GM12874 (cell line): ENCODE results near the gene COL11A2.
A peak's percentile ranks its signal among the peaks of the same experiment; 100 is the strongest.

Experiments
- TF ChIP-seq, protein P1 (sequence below): IDR thresholded peaks from 2 replicates; pipeline ENCODE4 v1.5.1; 2011; ENCODE audit warnings: low read depth, mild to moderate bottlenecking, control low read depth, low read length, moderate library complexity; ENCODE audit not compliant: insufficient read depth

The COL11A2 gene

DNA sequence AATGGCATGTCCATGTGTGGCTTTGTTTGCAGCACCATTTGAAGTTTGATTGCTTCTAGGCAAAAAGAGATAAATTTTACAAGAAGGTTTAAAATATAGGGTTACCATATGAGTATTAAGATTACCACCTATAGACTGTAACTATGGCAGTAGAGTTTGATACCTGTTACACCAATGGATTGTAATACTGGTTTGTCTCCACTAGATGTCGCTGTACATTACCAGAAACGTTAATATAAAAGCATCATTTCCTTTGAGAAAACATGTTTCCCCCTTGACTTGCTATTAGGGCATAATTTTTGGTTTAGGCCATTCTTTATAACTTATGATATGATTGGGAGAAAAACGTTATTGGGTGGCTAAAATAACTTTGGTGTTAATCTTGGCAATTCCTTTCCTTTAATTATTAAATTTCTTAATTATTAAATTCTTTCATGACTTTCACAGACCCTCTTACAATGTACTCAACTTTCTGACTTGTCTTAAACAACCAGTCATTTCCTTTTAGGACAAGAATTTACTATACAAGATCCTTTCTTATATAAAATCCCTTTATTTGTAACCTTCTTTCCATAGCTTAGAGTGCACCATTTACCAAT, 73.6 kb downstream of the COL11A2 start:
- TF ChIP-seq, protein P1, sequence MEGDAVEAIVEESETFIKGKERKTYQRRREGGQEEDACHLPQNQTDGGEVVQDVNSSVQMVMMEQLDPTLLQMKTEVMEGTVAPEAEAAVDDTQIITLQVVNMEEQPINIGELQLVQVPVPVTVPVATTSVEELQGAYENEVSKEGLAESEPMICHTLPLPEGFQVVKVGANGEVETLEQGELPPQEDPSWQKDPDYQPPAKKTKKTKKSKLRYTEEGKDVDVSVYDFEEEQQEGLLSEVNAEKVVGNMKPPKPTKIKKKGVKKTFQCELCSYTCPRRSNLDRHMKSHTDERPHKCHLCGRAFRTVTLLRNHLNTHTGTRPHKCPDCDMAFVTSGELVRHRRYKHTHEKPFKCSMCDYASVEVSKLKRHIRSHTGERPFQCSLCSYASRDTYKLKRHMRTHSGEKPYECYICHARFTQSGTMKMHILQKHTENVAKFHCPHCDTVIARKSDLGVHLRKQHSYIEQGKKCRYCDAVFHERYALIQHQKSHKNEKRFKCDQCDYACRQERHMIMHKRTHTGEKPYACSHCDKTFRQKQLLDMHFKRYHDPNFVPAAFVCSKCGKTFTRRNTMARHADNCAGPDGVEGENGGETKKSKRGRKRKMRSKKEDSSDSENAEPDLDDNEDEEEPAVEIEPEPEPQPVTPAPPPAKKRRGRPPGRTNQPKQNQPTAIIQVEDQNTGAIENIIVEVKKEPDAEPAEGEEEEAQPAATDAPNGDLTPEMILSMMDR, result peak; percentile 42; the same call in 1 of the 2 replicates

DNA sequence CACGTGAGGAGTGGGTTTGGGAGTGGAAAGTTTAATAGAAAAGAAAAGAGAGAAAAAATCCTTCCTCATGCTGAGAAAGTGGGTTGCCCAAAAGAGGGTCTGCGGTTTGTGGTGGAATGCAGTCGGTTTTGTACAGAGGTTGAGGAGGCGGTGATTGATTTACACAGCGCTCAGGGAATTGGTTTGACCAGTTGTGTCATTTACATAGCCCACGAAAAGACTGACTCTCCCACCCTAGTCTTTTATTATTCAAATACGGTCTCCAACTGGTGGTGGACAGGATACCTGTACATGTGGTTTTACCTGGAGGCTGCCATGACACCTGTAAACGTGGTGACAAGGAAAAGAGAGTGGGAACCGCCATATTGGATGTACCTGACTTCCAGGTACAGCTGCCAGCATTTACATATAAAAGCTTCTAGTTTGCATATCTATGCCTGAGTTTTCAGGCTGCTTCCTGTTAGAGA, 74.4 kb downstream of the COL11A2 start:
- TF ChIP-seq, protein P1, result no peak

DNA sequence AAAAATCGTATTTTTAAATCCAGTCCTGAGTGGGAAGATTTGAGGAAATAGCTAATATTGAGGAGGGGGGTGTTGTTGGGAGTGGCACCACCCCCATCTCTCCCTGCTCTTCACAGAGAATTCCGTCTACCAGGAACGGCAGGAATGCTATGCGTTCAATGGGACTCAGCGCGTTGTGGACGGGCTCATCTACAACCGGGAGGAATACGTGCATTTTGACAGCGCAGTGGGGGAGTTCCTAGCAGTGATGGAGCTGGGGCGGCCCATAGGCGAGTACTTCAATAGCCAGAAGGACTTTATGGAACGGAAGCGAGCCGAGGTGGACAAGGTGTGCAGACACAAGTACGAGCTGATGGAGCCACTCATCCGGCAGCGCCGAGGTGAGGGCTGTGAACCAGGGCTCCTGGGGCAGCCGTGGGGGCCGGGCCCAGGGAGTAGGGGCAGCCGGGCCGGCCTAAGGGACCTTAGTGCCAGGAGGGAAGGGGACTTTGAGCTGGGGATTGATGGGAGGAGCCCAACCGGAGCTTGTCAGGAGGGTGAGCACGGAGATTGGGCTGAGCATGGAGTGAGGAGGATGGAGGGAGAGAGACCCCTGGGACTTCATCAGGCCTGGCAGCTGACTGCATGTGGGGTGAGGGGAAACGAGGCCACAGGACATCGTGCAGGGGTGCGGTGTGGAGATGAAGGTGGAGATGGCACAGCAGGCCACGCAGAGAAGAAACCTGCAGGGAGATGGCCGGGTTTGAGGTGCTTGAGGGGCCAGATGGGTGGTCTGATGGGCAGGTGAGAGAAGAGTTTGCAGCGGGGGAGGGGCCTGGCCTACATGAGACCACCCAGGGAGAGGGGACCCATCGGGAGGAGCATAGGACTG, 75.2 kb downstream of the COL11A2 start:
- TF ChIP-seq, protein P1, result no peak

DNA sequence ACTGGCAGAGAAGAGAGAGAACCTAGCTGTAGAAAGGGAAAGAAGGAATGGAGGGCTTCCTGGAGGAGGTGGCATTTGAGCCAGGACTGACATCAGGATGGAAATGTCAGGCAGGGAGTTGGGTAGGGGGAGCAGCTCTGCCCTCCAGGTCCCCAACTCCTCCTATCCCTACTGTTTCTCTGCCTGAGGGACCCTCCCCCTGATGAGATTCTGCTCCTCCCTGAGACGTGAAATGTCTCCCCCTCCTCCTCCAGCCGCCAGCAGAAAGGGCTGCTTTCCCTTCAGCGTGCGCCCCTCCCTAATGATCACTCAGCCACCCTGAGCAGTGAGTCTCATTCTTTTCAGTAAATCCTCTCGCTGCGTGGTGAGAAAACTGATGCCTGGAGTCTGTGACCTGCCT, 75.8 kb downstream of the COL11A2 start:
- TF ChIP-seq, protein P1, result no peak

GRCh38 chr6:33114406-33114805, 77.9 kb downstream of the COL11A2 start:
- TF ChIP-seq, protein P1, result no peak

DNA sequence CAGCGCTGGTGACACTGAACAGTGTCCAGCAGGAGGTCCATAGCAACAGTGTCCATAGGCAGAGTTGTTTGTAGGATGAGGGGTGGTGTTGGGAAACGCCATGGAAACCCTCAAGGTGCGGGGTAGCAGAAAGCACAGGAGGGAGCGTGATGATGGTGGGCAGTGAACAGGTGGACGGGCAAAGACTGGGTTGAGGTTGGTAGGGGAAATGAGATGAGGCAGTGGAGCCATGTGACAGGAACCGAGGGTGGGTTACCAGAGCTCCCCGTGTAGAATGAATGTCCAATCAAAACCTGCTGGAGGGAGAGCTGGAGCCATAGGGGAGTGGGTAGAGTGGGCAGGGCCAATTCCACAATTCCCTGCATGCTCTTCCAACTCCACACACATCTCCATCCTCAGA, 78.5 kb downstream of the COL11A2 start:
- TF ChIP-seq, protein P1, result no peak
